HG03460 (cell line): Measurements from ENCODE around the gene MYL12B.

Experiments
- ATAC-seq: cut with Tn5 transposase; IDR thresholded peaks from one replicate; pipeline ENCODE4 v1.9.1; 2021; ENCODE audit not compliant: unreplicated experiment

Gene MYL12B

DNA sequence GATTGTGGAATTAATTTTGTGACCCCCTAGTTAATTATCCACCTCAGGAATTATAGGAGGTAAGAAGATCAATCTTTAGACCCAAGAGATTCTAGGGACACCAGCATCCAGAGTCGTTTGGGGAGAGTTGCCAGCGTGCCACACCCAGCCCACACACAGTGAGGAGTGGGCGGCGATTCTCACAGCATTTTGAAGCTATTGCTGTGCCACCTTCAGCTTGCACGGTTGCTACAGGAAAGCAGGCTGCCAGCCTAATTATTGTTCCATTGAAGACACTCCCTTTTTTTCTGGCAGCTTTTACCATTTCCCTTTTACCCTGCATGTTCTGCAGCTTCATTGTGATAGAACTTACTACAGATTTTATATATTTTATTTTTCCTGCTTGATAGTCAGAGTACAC, 27.5 kb upstream of the MYL12B start:
- no peak for ATAC-seq

DNA sequence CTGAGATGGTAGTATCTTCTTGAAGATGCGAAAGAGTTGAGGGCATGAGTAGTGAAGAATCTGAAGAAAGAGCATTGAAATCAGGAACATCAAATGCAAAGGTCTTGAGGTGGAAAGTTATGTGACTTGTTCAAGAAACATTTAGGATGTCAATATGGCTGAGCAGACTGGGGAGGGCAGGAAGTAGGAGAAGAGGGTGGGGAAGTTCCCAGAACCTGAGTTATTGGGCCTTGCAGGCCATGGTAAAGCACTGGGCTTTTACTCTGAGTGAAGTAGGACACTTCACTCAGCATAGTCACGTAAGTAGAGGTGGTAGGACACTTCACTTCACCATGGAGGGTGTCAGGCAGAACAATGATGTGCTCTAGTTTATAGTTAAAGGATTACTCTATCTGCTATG, 26.1 kb upstream of the MYL12B start:
- ATAC-seq: no peak

DNA sequence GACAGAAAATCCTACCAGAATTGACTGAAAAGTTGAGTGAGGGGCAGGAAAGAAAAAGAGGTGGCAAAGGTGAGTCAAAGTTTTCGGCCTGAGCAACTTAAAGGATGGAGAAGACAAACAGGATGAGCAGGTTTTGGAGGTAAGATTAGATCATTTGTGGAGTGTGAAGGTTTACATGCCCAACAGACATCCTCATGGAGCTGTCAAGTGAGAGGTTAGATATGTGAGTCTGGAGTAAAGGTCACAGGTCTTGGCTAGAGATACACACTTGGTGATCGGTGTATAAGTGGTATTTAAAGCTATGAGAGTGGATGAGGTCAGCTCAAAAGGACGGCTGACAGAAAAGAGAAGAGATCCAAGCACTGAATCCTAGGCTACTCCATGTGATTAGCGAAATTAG, 25.5 kb upstream of the MYL12B start:
- no peak for ATAC-seq

DNA sequence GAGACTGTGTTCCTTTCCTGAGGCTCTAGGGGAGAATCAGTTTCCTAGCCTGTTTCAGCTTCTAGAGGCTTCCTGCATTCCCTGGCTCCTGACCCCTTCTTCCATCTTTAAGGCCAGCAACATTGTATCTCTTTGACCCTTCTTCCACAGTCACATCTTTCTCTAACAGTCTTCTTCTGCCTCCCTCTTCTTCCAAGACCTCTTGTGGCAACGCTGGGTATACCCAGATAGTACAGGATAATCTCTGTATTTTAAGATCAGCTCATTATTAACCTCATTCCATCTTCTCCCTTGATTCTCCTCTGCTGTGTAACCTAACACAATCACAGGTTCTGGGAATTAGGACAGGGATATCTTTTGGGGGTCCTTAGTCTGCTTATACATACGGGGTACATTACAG, 23.2 kb upstream of the MYL12B start:
- ATAC-seq: no peak

DNA sequence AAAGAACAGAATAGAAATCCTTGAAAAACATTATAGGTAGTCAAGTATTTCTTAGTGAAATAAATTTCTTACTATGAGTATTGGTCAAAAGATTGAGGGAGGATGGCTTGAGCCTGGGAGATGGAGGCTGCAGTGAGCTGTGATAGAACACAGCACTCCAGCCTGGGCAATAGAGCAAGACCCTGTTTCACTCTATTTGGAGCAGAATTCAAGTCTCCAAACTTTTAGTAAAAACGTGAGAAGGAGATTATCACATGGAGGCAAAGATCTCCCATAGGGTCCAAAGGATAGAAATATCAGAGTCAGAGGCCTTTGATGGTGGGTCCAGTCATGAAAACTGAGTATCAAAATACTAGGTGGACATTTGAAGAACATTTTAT, 16.8 kb upstream of the MYL12B start:
- no peak for ATAC-seq

DNA sequence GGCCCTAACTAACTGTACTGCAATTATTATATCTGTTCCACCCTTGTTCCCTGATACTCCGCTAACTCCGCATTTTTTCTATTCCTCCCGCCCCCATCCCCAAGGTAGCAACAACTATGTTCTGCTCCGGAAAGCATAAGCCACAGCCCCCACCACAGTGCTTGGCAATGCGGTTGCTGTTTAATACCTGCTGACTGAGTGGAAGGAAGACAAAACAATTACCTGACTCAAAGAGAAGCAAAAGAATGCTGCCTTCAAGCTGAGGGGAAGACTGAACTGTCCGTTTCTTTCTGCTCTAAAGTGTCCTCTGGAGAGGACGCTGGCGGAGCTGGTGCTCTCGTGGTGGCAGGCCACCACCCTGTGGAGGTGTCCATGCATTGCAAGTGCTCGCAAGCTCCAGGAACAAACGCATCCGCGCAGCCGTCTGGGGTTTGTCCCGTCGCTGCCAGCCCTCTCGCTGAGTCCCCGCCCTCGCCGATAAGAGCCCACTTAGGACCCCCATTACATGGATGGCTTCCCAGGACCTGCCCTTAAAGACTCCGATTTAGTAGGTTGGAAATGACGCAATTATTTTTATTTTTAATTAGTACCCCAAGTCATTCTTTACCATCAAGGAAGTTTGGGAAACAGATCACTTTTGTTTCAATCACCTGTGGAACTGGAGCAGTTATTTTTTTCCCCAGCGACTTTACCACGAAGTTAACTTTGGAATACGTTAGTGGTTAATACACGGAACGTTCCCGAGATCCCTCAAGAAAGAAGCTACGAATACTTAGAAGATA, 15.9 kb upstream of the MYL12B start:
- peak; percentile 47 for ATAC-seq

DNA sequence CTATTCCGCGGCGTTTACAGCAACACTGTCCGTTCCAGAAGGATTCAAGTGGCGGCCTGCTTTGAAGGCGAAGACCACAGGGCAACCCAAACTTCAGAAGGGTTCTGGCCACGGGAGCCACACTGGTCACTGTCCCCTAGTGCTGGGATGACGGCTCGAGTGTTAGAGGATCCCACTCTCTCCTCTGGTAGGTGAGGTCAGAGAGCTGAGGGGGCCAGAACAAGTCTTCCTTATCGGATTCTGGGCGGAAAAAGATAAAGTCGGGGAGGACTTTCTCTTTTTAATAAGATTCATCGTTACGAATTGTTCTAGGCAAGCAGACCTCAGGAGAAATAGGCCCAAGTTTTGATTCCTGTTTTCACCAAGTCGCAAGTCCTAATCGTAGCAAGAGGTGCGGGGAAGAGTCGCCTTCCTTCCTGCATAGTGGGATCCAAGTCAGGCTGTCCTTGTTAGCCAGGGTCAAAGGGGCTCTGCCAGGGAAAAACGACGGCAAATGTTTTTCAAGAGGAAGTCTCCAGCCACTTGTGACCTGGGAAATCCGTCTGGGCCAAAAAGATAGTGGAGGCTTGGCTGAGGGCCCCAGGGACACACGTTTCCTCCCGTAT, 15.2 kb upstream of the MYL12B start:
- no peak for ATAC-seq

DNA sequence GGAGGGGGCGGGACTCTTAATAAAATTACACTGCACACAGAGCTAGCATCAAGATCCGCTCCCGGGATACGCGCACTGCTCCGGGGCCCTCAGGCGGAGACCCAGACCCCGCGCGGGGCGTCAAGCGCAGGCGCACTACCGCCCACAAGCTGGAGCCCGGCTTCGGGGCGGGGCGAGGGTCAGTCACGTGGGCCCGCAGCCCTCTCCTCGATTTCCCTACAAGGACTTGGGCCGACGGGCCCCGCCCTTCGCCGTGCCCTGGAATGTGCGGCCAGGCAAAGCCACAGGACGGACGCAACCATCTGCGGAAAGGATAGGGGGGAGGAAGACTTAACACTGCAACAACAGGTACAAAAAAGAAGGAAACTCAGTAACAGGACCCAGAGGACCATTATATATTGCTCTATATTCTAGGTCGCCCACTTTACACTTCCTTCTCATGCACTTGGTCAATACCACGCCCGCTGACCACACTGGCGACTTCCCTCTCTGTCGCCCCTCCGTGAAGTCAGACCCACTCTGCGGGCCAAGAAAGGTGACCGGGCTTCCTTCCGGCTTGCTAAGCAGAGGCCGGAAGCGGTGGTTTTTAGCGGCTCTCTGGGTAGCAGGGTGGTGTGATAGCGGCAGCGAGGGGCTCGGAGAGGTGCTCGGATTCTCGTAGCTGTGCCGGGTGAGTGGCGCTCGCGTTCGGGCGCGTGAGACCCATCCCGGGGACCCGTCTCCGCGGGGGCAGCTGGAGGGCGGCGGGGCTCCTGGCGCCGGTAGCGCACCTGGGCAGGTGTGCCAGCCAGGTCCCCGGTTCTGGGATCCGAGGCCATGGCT, 14.5 kb upstream of the MYL12B start, which contains the start of gene MYL12A:
MYL12A (plus strand) TSS at position 562 of the 822 bp plus-strand sequence. CDS start 5,447 bp downstream, outside the sequence.
- ATAC-seq: peak; percentile 79

DNA sequence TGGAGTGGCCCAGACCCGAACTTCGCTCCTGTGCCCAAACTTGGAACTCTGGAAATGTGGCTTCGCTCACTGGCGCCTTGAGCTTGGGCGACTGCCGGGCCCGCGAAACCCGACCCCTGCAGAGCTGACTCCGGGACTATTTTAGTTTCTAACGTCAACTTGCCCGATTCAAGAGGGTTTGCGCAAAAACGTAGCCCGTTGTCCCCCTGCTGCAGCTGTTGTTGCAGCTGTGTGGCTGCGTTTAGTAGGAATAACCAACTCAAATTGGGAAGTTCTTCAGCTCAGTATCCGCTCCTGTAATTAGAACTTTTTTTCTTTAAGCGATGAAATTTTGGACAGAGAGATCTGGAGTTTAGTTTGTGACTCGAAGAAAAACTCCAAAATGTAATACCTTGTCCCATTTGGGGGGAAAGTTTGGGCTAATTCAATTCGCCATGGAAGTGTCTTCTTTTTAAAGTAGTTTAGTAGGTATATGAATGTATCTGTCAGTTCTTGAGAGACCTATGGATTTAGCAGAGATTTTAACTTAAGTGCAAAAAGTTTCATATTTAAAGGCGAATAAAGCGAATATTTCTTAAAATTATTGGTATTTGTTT, 13.8 kb upstream of the MYL12B start:
- no peak for ATAC-seq

DNA sequence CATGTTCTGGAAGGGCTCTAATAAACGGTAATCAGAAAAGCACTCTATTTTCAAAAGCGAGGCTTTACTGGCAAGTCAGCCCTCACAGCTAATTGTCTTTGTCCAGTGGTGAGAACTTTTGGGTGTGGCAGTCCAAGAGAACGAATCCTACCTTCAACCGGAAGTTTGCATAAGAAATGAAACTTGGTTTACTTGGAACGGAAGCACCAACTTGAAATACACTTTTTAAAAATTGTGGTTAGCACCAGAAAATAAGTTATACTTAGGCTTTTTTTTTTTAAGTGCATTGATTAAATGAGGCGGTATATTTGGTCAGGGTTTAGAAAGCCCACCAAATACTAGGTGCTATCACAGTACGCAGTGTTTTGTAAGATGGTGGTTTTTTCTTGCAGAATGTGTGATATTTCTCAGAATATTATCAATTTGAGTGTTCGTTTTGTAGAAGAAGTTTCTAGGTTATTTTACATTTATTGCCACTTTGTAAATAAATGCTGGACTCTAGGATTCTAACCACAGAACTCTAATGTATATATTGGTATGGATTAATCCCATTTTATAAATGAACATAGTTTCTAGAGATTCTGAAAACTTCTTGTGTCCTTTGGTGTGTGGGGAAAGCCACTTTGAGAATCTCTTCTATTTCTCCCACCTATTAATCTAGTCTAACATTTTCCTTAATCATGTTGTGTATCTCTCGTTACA, 13.1 kb upstream of the MYL12B start:
- no peak for ATAC-seq

DNA sequence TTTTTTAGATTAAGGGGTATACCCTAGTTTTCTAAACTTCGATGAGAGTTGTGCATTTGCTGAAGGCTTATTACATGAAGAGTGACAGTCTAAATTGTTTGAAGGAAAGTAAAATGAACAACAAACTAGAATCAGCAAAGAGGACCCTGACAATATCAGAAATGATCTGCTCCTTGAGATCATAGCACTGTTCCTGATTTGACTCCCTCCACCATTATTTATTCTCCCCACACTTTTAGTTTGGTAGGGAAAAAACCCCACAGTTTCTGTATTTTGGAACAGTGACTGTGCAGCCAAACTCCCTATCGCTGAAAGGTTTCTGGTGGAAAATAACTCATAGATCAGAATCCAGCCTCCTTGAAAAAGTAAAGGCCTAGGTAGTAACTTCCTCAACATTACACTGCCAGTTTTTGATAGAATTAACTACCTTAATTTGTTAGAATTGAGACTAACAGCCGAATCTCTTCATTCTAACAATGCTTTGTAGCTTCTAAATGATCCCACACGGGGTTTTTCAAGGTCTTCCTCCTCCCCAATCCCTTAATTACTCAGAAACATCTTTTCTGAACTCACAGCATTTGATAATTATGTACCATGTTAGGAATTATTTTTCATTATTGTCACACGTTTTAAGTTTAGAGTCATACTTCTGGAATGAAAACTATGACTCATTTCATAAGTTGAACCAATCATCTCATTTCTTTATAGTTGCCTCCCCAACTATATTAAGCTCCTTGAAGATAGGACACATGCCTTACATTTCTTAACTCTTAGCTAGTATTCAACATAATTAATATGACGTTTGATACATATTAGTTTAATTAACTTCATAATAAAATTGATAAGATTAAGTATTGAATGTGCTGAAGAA, 11.5 kb upstream of the MYL12B start:
- no peak for ATAC-seq

DNA sequence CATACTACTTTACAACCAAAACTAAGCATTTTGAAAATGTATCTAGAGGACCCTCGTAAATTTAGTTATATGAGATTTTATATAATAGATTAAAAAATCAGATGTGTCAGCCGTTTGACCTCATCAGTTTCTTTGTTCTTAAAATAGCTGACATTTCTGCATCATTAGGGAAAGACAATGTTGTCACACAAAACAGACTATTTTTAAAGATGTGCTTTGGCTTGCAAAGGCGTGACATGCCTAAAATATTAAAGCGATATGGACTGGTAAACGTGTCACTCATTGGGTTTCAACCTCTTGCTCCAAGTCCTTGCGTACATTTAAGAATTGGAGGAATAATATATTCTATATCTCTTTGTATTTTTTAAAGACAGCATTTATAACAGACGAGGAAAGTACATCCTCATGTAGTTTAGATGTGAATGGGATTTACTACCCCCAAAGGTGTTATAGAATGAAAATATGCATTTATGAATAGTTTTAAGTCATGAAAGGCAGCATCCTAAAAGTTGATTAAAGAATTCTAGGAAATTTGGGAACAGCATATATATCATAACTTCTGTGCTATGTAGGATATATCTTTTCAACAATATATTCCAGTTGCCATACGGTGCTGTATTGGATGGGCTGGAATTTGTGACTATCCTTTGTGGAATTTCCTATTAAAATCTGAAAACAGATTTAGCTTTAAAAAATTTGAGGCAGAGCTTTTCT, 10.5 kb upstream of the MYL12B start:
- ATAC-seq: no peak

DNA sequence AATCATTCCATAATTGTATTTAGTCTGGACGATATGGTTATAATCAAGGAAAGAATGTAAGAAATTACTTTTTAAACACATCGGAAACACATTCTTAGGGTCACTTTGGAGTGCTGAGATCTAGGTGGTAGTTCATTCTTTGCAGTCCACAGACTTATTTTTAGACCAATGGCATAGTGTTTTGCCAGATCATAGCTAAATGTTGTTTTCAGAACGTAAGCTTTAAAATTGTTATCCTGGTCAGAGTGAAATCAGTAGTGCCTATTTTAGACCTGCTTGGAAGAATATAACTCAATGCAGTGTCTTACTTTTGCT, 10.0 kb upstream of the MYL12B start:
- no peak for ATAC-seq

DNA sequence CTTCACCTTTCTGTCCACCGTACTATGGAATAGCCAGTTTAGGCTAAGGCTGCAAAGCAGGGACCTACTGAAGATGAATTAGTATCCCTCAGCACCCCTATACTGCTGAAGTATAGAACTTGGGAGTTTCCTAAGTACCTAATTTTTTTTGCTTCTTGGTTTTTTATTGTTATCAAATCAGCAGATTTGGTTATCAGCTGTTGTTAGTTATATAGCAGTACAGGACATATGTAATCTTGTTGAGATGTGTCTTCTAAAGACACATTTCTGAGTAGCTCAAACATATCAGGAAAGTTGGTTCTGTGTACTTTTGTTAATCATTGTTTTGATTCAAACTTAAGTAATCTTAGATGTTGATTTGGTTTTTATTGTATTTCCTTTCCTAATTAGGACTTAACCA, 9.1 kb upstream of the MYL12B start:
- no peak for ATAC-seq

DNA sequence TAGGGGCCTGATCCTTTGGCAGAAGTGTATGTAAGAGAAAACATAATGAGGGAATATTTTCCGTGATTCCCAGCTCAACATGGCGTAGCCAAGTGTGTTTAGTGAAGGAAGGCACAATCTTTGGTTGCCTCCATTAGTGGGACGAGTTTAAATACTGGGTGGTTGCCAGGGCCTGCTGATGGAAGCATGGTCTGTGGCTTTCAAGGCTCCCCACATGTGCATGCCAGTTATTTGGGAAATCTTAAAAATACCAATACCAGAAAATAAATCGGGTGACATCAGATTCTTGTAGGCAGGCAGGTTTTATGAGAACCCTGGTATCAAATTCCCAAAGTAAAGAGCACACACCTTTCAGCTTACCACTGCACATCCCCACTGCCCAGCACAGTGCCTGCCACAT, 7.2 kb upstream of the MYL12B start:
- no peak for ATAC-seq

DNA sequence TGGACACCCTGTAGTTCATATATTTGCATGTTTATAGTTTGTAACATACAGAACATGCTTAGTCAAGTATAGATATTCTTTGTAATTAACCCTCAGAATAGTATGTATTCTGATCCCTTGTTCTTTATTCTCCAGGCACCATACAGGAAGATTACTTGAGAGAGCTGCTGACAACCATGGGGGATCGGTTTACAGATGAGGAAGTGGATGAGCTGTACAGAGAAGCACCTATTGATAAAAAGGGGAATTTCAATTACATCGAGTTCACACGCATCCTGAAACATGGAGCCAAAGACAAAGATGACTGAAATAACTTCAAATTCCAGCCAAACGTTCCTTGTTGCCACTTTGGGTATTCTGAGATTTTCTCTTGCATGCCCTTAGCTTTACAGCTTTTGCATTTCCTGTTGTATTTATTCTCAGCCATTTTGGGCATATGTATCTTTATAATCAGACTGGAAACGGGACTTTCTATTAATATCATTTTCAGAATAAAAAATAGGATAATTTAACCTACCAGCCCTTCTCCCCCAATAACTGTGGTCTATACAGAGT, 6.2 kb upstream of the MYL12B start:
- no peak for ATAC-seq

DNA sequence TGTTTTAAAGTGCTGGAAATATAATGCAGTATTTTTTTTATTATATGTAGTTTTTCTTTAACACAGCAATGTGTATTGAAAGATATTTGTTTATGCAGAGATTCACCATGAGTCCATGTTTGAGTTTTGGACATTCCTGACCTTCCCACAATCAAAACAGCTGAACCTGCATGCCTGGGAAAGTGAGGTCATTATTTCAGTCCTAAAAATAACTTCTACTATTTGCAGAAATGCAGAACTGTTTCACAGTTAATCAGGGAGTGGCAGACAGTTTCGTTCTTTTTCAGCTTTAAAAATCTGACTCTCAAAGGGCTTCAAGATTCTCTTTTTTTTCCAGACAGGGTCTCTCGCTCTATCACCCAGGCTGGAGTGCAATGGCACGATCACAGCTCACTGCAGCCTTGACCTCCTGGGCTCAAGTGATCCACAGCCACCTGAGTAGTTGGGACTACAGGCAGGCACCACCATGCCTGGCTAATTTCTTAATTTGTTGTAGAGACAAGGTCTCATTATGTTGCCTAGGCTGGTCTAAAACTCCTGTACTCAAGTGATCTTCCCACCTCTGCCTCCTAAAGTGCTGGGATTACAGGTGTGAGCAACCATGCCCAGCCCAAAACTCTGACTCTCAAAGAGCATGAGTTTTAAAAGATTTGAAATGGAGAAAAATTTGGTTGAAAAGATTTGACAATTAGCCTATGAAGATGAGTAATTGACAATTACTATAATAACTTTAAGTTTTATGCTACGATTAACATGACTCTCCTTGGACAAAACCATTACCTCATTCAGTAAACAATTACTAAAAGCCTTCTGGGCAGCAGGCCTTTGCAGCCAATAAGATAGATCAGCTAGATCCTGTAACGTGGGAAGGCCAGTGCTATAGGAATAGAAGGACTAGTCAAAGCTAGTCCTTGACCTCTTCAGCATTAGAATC, 5.0 kb upstream of the MYL12B start:
- ATAC-seq: no peak

DNA sequence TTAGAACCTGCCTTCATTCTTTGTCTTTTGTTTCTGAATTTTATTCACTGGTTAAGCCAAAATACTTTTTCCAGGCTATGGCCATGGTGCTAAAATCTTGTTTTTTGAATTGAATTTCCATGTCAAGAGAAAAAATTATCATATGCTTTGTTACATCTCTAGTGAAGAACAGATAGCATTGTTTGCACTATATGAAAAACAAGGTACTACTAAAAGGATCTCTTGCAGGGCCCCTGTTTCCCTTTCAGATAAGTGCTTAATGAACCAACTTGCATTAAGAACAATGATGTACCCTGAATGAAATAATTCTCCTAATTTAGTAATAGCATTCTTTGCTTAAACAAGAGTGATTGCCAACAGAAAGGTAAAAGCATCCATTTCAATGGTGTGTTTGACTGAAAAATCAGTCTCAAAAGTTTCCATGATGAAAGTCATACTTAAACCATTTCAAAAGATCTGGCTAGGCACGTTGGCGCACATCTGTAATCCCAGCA, 4.3 kb upstream of the MYL12B start:
- ATAC-seq: no peak
